GM12878 (cell line): ENCODE data around the gene TRERF1. TPM values are rescaled to one million over a fixed set of nuclear protein-coding genes. Genes with fewer than 3 reads are reported as not detected.

Source experiments
- ATAC-seq: fragments of 200-7000 bp; cut with Tn5 transposase; 3 replicates; pipeline ENCODE4 v1.9.1; 2020; ENCODE audit warnings: mild to moderate bottlenecking, moderate library complexity
- BruUV-seq: library from RNA; stranded (reverse); fragments of 400-500 nt; replicated peaks from 2 replicates; lab custom pipeline; 2021; lab: Mats Ljungman, UMichigan
- CTCF ChIA-PET: fragments of 300-600 bp; sonication (Branson Sonifier 250); formaldehyde crosslinking; extraction: SDS; loops from one replicate; lab custom pipeline; 2021; ENCODE audit warnings: inconsistent platforms; lab: Yijun Ruan, JAX
- POLR2A ChIA-PET: fragments of 350-600 bp; formaldehyde crosslinking; extraction: SDS; loops from one replicate; lab custom pipeline; 2021; ENCODE audit warnings: inconsistent platforms; lab: Charles Lee
- RAD21 ChIA-PET: fragments of 300-600 bp; sonication (Branson Sonifier 250); formaldehyde crosslinking; loops from one replicate; lab custom pipeline; 2023; ENCODE audit warnings: antibody characterized with exemption; ENCODE audit not compliant: unreplicated experiment; lab: Charles Lee
- SMC1A ChIA-PET: fragments of 300-600 bp; sonication (Branson Sonifier 250); formaldehyde crosslinking; loops from one replicate; lab custom pipeline; 2023; ENCODE audit not compliant: unreplicated experiment, uncharacterized antibody; lab: Charles Lee
- DNase-seq: peaks from one replicate; pipeline ENCODE4 v3.0.0-alpha.2; 2011; ENCODE audit warnings: low read depth, low spot score
- FAIRE-seq: peaks from 3 replicates; lab custom pipeline; 2011; peaks lifted over from hg19 to GRCh38; lab: Jason Lieb, UNC
- H2AFZ ChIP-seq: 2 replicates; pipeline ENCODE4 v1.6.0; 2011; ENCODE audit warnings: low read depth, low read length, control low read depth; ENCODE audit not compliant: control insufficient read depth
- H3K27ac ChIP-seq: 2 replicates; pipeline ENCODE4 v1.5.1; 2011; ENCODE audit warnings: control low read depth; ENCODE audit not compliant: control insufficient read depth, insufficient read depth
- H3K27me3 ChIP-seq, 2 experiments: replicated peaks in 1 of 2; 2 replicates each; pipeline versions ENCODE4 v1.6.0 to v1.6.1; 2011; ENCODE audit warnings: low read length in 1 of 2; ENCODE audit not compliant: control insufficient read depth in 2 of 2, insufficient read depth in 2 of 2
- H3K36me3 ChIP-seq, 2 experiments: 2 replicates each; pipeline ENCODE4 v1.5.1; 2011; ENCODE audit warnings: low read length in 1 of 2; ENCODE audit not compliant: control insufficient read depth in 2 of 2, insufficient read depth in 2 of 2
- H3K4me1 ChIP-seq: 2 replicates; pipeline ENCODE4 v1.6.1; 2011; ENCODE audit warnings: mild to moderate bottlenecking, low read length, moderate library complexity, mixed read lengths; ENCODE audit not compliant: control insufficient read depth, insufficient read depth
- H3K4me2 ChIP-seq: 2 replicates; pipeline ENCODE4 v1.6.0; 2011; ENCODE audit warnings: control low read depth; ENCODE audit not compliant: control insufficient read depth, insufficient read depth
- H3K4me3 ChIP-seq: fragments of 200-600 bp; sonication (generic); 2 replicates; pipeline ENCODE4 v1.5.1; 2016
- H3K79me2 ChIP-seq: 2 replicates; pipeline ENCODE4 v1.6.0; 2011; ENCODE audit warnings: low read length; ENCODE audit not compliant: control insufficient read depth, insufficient read depth
- H3K9ac ChIP-seq: 2 replicates; pipeline ENCODE4 v1.8.0; 2011; ENCODE audit warnings: low read length, control low read depth, mixed read lengths; ENCODE audit not compliant: control insufficient read depth, insufficient read depth
- H3K9me3 ChIP-seq: replicated peaks from 3 replicates; pipeline ENCODE4 v1.5.1; 2011; ENCODE audit warnings: mild to moderate bottlenecking, low read length; ENCODE audit not compliant: control insufficient read depth, insufficient read depth
- H4K20me1 ChIP-seq: 2 replicates; pipeline ENCODE4 v1.6.0; 2011; ENCODE audit not compliant: control insufficient read depth, insufficient read depth
- CHD4 ChIP-seq: fragments of 200-600 bp; sonication (generic); IDR thresholded peaks from 2 replicates; pipeline ENCODE4 v1.6.1; 2016; ENCODE audit warnings: mild to moderate bottlenecking
- CTCF ChIP-seq, 3 experiments: IDR thresholded peaks in 2 of 3; conservative IDR thresholded peaks in 1 of 3; 2 replicates each; pipeline ENCODE4 v1.5.1; 2011; ENCODE audit warnings: low read depth in 3 of 3, low read length in 3 of 3, mild to moderate bottlenecking in 3 of 3, control low read depth in 2 of 3, moderate library complexity in 2 of 3, inconsistent platforms in 1 of 3, mixed read lengths in 1 of 3; ENCODE audit not compliant: control insufficient read depth in 2 of 3, insufficient read depth in 1 of 3; ENCODE audit errors: extremely low read depth in 1 of 3
- RAD21 ChIP-seq: IDR thresholded peaks from 2 replicates; pipeline ENCODE4 v1.6.1; 2011; ENCODE audit warnings: mild to moderate bottlenecking, low read depth, low read length, moderate library complexity; ENCODE audit not compliant: insufficient read depth
- REST ChIP-seq: IDR thresholded peaks from 2 replicates; pipeline ENCODE4 v1.6.1; 2012; ENCODE audit warnings: mild to moderate bottlenecking, low read depth, low read length
- WRNIP1 ChIP-seq: IDR thresholded peaks from 2 replicates; pipeline ENCODE4 v1.6.1; 2011; ENCODE audit warnings: low read depth, low read length, improper control_type of control experiment, borderline replicate concordance
- ZNF622 ChIP-seq: fragments of 450-650 bp; IDR thresholded peaks from 2 replicates; pipeline ENCODE4 v1.6.1; 2017; ENCODE audit warnings: mild to moderate bottlenecking, inconsistent platforms
- WGBS: methylation state at CpG from one replicate; pipeline ENCODE4 v1.1.6; 2016; ENCODE audit warnings: low lambda C conversion rate; ENCODE audit not compliant: insufficient replicate concordance, insufficient coverage; ENCODE audit errors: missing lambda C conversion rate; 5-methylcytosine and 5-hydroxymethylcytosine counted together
- in situ Hi-C: fragments of 300-500 bp; cut with MboI; formaldehyde crosslinking; loops from 9 replicates; pipeline ENCODE4 v1.14.3; 2018; ENCODE audit warnings: mixed read lengths
- intact Hi-C: fragments of 100-400 bp; cut with micrococcal nuclease; formaldehyde crosslinking; loops from one replicate; pipeline ENCODE4 v1.14.2; 2022; ENCODE audit not compliant: unreplicated experiment
- polyA plus RNA-seq, 11 experiments: library from polyadenylated mRNA; depleted of rRNA in 4 of 11; unstranded in 6 of 11; stranded (reverse) in 5 of 11; fragments of >200 nt; fragmentation: Nextera tagmentation in 4 of 11; fragmentation: Illumina TruSeq in 1 of 11; extraction: Ambion mirVana in 4 of 11; extraction: Trizol in 1 of 11; gene quantifications; 1 replicate in 1 of 11; 2 replicates in 10 of 11; pipeline versions ENCODE4 v1.2.1 to v1.2.3, GENCODE V29; 2011 to 2016; ENCODE audit warnings: inconsistent platforms in 2 of 11, missing spikeins in 2 of 11, low read depth in 1 of 11
- total RNA-seq, 4 experiments: library from RNA; depleted of rRNA in 3 of 4; stranded (reverse); fragments of >200 nt in 3 of 4; fragmentation: Illumina TruSeq in 1 of 4; extraction: Trizol in 1 of 4; gene quantifications; 2 replicates each; pipeline versions ENCODE4 v1.2.1 to v1.2.3, GENCODE V29; 2013 to 2021

The TRERF1 gene
- total and polyA plus RNA-seq, 10 of the 15 experiments (the other 5 are each of a cell fraction or from before 2014, with no cell fraction given): 2.2 to 19.4 (median 7.2) TPM

GRCh38 chr6:42419490-42420280 is 32.0 kb downstream of the TRERF1 start:
- Histone ChIP-seq H3K36me3 (no peaks in the 10 kb centered on the region), H3K79me2 (peaks cover 5% of the 10 kb centered on the region)
- CTCF ChIA-PET: interaction anchor here (0.8 to 2.0 kb wide), 5 partner anchors 17 to 128 kb away, joined by 3 to 8 read pairs (median 4); no protein-coding TSS in a partner anchor
- TF ChIP-seq WRNIP1 (no peak), ZNF622 (no peak), CTCF (IDR thresholded peaks at IDR 0.05 in 2 of 3, conservative IDR thresholded peaks at IDR 0.05 in 1 of 3; ENCODE audit: control insufficient read depth in 2 of 3, extremely low read depth in 1 of 3, insufficient read depth in 1 of 3, low read depth in 3 of 3, low read length in 3 of 3) (no peak), RAD21 (peak; percentile 17; the same call in 1 of the 2 replicates), REST (no peak), CHD4 (no peak)
- TF ChIP-seq, all 136 proteins: peak for 1
- H3K27ac ChIP-seq: no peak overlapping the region
- ChIA-PET SMC1A (interaction anchor here (0.6 to 2.1 kb wide), 8 partner anchors 8 to 155 kb away, joined by 3 to 7 read pairs (median 4); no protein-coding TSS in a partner anchor), RAD21 (interaction anchor here (0.8 to 1.2 kb wide), 2 partner anchors 8 to 45 kb away, joined by 3 read pairs; no protein-coding TSS in a partner anchor), POLR2A (no interaction called here)
- no peak overlapping the region for H3K4me2 ChIP-seq
- peaks cover 32% of the 10 kb centered on the region for H3K4me1 ChIP-seq
- intact Hi-C loops: no loop called here
- ATAC-seq: no peak
- no peak overlapping the region for H2AFZ ChIP-seq
- 93% methylated on average over 6 of the region's 6 CpGs for WGBS
- no peak overlapping the region for H3K4me3 ChIP-seq
- no peaks in the 10 kb centered on the region for H3K9me3 ChIP-seq
- in situ Hi-C loops: no loop called here
- DNase-seq: no peak
- H3K27me3 ChIP-seq: no peaks in the 10 kb centered on the region
- FAIRE-seq: no peak
- no TSS peak for BruUV-seq
- no peaks in the 10 kb centered on the region for H4K20me1 ChIP-seq
- no peak overlapping the region for H3K9ac ChIP-seq
